ENCODE data around the gene KIF6.

- TF ChIP-seq CTCF (IDR thresholded peaks at IDR 0.05), result no peak
- TF ChIP-seq EP300 (IDR thresholded peaks at IDR 0.05), result no peak
- no peak for TF ChIP-seq POLR2A (IDR thresholded peaks at IDR 0.05; ENCODE audit: low read length)
- TF ChIP-seq REST (IDR thresholded peaks at IDR 0.05), result no peak
- TF ChIP-seq JUN (IDR thresholded peaks at IDR 0.05), result no peak
- TF ChIP-seq MYC (IDR thresholded peaks at IDR 0.05; ENCODE audit: borderline replicate concordance, low read length), result no peak
- no peak for TF ChIP-seq ZFP36 (IDR thresholded peaks at IDR 0.05; ENCODE audit: borderline replicate concordance, partially characterized antibody)
- no peak for TF ChIP-seq ESRRA (IDR thresholded peaks at IDR 0.05; ENCODE audit: borderline replicate concordance, low read length)
- TF ChIP-seq CEBPB (IDR thresholded peaks at IDR 0.05), result no peak
- TF ChIP-seq ZSCAN20 (CRISPR knock-in tag; IDR thresholded peaks at IDR 0.05), result no peak
- no peak for TF ChIP-seq MAX (IDR thresholded peaks at IDR 0.05)
- TF ChIP-seq KDM1A (IDR thresholded peaks at IDR 0.05; ENCODE audit: low read depth), result no peak
- TF ChIP-seq MAZ (IDR thresholded peaks at IDR 0.05; ENCODE audit: borderline replicate concordance, low read depth, low read length), result no peak
- TF ChIP-seq NR3C1 (IDR thresholded peaks at IDR 0.05), result no peak
Observed at GRCh38 chr6:39558079-39558478, 167.1 kb downstream of the KIF6 start.

Data from A549 (cell line).